Right hindlimb (tissue), 1 donor: Measurements from ENCODE around the gene ADK.
A peak's percentile ranks its signal among the peaks of the same experiment; 100 is the strongest.
"Not testable (repeated sequence)": the region's sequence is repeated elsewhere in the genome, so short reads cannot be mapped to it uniquely, and the experiment has no call there.

Experiments
- DNase-seq: peaks from one replicate; pipeline ENCODE4 v3.0.0-alpha.2; 2018

ADK gene

DNA sequence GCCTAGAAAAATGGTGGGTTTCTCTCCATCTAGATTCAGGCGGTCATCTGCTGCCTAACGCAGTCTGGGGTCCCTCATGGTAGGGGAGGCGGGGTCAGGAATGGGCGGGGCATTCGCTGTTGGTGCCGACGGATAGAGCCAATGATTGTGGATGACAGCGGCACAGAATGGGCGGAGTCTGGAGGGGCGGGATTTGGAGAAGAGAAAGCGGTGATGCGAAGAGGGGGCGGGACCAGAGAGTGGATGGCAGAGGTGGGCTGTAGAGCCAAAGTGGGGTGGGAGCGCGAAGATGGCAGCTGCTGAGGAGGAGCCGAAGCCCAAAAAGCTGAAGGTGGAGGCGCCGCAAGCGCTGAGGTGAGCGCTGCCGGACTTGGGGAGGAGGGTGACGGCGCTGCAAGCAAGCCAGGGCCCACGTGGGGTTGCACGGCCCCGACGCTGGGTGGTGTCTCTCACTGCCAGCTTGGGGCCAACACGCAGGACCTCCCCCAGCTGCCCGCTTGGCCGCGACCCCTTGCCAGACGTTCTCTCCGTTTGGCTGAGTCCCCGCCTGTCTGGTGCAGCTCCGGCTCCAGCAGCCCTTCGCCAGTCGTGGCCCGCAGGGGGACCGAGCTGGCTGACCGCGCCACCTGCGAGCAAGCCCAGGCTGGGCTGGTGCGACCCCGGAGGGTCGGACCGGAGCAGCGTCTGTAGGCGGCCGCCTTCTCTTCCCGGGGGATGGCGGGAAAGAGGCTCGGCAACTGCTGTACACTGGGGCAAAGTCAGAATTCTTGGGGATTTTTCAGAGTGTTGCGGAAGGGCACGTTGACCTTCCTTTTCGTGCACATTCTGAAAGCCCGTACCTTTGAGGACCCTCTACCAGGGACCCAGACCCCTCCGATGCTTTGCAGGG lies at the start of gene ADK:
ADK (plus strand) TSS at position 232 of the 889 bp plus-strand sequence; CDS start at position 290, 58 bp downstream.
- peak; percentile 99 for DNase-seq

DNA sequence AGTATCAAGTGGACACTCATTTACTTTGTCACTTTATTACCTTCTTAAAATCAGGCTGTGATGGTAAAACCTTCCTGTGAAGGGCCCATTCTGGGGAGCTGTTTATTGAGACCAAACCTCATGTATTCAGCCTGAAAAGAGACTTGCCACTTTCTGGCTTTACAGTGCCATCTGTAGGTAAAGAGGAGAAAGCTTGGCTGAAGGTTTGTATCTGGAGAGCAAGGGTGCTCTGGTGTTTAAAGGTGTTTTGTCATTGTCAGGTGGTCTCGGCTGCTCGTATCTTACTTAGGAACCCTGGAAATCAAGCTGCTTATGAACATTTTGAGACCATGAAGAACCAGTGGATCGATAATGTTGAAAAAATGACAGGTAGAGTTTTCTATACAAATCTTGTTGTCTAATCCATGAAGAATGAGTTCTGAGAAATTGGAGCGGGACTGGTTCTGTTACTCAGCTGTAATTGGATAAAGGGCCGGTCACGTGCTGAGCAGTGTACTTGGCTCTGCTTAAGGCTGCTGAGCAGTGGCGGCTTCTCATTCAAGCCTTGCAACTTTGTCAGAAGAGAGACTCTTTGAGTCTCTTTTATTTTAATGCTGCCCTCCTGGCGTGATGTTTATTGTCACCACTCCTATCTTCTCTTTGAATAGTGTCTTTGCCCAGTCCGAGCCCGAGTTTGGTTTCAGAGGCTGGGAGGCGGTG lies 47.3 kb upstream of the ADK start:
- no peak for DNase-seq

DNA sequence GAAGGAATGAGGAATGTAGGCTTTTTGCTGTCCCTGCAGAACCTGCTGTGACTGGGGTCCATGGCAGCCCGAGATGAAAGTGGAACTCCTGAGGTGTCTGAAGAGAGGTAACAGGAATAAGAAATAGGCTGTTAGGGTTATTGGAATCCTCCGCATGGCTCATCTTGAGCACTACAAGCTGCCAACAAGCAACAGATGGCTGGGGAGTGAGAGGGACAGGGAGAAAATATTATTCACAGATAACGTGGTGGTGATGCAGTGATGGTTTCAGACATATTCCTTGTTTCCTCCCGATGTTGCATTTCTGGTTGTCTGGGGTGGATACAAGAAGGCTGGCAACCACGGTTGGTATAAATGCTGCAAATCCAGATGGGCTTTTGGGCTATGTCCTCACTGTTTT lies 46.5 kb upstream of the ADK start:
- DNase-seq: no peak

DNA sequence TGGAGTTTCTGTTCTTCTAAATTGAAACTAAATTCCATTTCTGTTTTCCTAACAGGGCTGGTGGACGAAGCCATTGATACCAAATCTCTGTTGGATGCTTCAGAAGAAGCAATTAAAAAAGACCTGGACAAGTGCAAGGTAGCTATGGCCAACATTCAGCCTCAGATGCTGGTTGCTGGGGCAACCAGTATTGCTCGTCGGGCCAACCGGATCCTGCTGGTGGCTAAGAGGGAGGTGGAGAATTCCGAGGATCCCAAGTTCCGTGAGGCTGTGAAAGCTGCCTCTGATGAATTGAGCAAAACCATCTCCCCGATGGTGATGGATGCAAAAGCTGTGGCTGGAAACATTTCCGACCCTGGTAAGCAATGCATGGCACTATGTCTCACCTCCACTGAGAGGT lies 46.0 kb upstream of the ADK start:
- DNase-seq: no peak

DNA sequence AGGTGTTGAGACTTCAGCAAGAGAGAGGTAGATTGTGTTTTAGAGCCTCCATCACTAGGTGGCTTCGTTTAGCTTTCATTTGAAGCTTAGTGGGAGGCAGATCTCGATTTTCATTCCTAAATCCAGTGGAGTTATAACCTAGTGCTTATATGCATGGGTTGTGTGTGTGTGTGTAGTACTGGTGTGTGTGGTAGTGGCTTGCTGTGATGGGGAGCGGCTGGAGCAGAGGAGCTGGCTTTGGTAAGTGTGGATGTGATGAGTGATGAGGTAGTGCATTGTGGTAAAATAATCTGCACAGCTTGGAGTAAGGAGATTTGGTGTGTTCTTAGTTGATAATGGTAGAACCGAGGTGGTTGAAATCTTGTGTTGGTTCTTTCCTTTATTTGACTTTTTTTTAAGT lies 43.6 kb upstream of the ADK start:
- no peak for DNase-seq

DNA sequence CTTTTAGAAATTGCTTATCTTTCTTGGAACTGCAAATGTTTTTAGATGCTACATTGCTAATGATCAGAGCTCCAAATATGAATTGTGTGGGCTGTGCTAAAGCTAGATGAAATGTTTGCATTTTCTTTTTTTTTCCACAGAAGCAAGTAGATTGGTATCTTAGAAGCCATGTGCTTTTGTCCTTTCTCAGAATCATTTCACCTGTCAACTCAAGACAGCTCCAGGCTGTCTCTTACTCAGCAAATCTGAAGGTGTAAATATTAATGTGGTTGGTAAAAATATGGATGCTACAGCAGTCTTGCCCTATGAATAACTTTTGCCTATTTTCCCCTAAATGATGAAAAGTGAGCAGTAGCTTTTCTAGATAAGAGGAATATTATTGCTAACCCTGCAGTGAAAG lies 41.6 kb upstream of the ADK start:
- no peak for DNase-seq

DNA sequence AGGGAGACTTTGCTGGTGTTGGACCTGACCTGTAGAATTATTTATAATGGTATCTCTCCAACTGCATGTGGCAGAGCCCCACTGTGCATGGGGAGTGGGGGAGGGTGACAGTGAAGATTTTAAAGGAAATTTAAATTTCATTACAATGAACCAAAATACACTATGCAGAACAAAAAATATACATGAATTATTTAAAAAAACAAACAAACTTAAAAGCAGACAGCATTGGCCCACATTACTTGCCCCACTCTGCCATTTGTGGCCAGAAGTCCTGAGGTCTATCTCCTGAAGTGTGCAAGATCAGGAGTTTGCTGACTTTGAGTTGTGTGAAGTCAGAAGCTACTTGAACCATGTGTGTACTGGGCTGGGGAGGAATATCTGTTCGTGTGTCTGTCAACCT lies 40.9 kb upstream of the ADK start:
- no peak for DNase-seq

DNA sequence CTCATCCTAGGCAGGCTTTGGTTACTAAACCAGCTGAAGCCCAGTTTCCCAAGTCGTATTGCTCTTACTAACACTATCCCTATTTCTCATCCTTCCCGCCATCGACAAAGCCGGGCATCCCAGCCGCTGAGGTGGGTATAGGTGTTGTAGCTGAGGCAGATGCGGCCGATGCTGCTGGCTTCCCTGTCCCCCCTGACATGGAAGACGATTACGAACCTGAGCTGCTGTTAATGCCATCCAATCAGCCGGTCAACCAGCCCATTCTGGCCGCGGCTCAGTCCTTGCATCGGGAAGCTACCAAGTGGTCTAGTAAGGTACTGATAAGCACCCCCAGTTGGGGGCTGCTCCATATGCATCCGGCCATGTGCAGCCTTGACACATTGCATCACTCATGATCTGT lies 39.2 kb upstream of the ADK start:
- no peak for DNase-seq

DNA sequence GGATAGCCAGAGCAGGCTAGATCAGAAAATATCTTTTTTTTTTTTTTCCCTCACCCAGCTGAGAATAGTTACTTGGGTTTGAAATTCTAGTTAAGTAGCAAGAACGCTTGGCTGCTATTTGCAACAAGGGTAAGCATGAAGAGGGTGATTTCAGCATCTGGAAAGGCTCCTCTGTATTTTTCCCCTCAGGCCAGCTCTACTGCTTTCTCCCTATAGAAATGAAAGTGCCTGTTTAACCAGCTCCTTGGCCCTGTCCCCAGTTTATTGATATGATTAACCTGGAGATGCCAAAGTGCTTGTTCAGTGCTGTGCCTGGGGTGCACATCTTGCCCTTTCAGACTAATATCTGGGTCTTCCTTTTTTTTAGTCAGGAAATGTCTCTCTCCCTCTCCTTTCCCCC lies 37.5 kb upstream of the ADK start:
- no peak for DNase-seq

DNA sequence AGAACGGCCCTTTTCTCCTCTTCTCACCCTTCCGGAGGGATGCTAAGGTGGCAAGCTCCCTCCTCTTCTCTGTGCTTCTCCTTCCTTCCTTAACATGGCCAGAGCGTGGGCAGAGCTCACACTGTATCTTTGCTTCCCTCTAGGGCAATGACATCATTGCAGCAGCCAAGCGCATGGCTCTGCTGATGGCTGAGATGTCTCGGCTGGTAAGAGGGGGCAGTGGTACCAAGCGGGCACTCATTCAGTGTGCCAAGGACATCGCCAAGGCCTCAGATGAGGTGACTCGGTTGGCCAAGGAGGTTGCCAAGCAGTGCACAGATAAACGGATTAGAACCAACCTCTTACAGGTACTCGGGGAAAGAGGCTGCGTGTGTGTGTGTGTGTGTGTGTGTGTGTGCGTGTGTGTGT lies 37.0 kb upstream of the ADK start:
- DNase-seq: no peak

DNA sequence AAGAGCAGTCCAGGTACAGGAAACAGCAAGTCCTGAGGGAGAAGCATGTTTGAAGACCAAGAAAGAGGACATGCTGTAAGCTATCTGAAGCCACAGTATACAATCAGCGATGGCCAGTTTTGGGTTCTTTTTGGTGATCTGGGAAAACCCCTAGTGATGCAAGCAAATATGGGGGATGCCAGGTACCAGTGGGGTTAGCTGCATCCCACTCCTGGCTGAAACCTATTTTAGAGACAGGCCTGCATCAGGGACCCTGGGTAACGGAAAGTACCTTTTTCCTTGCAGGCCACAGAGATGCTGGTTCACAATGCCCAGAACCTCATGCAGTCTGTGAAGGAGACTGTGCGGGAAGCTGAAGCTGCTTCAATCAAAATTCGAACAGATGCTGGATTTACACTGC lies 33.3 kb upstream of the ADK start:
- DNase-seq: no peak

DNA sequence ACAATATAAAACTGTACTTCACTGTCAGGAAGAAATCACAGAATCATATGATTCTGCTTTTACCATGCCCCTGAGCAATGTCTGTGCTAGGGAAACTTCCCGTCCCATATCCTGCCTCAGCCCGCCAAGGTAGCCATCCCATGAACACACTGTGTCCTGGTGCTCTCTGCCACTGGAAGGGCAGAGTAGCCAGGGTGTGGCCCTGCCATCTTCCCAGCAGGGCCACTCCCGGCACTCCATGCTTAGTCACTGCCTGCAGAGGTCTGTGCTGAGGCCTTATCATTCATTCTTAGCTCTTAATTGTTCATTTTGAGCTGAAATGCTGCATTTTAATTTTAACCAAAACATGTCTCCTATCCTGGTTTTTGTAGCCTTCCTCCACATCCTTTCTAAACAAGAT lies 32.2 kb upstream of the ADK start:
- DNase-seq: no peak

DNA sequence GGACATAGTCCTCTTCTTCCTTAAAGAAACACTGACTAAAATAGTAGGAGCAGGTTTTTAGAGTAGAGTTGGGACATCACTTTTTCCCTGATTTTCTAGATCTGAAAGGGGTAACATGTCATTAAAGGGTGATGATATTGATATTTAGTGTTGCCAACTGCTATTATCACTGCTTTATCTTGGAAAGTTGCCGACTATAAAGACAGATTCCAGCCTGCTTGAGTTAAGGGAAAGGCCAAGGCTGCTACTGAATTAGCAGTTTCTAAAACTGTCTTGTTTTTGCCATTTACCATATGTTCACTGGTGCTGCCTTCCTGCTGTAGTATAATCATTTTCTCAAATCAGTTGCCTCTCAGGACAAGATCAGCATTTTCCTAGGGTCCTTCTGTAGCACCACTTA lies 30.1 kb upstream of the ADK start:
- no peak for DNase-seq

DNA sequence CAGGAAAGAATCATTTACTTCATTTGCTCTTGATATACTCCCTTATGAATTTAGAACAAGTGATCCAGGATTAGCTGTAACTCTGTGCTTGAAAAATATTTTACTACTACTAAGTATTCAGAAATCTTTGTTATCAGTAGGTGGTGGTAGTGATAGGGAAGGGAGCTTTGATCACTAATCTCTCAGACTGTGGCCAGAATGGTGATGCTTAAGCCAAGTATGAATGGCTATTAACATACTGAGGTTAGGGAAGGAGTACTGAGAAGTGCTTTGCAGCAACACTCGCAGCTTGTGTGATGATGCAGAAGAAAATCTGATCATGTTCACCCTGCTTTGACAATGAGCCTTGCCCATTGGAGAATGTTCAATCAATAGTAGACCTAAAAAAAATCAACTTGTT lies 29.7 kb upstream of the ADK start:
- DNase-seq: no peak

DNA sequence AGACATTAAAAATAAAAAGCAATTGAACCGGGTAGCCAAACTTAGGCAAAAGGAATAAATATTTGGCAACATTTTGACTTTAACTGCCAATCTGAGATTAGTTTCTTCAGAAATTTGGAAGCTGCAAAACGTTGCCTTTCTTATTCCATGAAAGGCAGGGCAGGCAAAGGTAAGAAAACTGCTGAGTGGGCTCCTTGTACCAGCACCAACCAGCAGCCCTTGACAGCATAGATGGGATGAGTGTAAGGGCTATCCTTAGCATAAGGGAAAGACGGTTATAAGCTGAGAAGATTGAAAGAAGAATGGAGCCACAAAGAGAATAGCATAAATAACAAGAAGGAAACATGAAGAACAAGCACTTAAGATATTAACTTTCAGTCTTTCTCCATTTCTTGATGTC lies 29.0 kb upstream of the ADK start:
- DNase-seq: no peak

DNA sequence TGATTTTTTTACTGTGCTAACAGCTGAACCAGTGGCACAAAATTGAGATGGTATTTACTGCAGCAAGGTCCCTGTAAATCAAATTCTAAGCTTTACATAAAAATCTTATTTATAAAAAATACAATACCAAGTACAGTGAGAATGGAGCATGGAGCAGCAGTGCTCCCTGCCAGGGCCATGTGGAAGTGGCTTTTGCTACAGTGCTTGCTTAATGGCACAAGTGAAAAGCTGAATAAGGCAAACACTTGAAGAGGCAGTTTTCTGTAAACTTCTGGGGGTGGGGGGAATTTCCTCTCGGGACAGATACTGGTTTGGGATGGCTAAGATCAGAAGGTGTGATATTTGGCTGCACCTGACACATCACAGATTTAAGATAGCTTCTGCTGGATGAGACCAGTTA lies 27.9 kb upstream of the ADK start:
- DNase-seq: no peak

DNA sequence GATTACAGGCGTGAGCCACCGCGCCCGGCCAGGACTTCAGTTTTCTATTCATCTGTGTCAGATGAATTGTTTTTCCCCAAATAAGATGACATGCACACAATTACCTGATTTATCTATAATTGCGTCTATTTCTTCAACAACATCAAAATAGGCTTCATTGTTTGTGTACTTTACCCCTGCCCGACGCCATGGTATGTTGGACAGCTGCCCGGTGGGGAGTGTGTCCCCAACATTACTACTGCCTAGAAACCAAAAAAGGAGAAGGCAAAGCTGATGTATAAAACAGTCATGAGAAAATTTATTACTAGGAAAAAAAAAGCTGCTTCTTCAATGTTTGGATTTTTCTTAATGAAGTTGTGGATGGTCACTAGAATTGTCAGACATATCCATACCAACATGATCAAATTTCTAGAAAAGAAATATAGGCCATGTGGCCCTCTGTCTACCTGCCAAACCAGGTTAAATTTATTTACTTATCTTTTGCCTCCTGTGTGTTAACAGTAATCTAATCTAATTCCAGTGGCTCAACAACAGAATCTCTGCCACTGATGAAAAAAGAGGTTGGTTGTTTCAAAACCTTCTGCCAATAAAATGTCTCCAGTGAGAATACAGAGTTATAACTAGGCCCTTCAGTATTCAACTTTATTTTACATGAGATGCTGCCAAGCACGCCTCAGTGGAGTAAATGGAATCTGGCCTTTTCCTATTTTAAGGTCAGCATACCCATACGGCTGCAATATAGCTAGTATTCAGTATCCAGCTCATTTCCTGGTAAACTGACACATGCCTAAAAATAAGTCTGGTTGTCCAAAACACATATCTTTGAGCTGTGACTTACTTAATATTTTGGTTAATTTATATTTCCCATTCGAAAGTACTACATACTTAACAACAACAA lies 16.8 kb upstream of the ADK start:
- no peak for DNase-seq

DNA sequence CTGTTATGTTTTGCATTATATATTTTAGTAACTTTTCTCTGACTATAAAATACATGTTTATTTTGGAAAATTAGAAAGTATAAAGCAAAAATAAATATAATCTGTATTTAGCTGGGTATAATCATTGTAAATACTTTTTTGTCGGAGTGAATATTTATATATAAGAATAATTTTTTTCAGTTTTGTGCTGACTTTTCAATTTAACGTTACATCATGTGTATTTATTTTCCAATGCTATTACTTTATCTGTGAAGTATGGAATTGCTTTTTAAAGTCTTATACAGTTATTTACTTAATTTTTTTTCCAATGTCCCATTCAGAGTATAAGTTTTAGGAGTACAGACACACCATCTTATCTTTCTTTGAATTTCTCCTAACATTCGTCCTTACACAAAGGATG lies 15.6 kb upstream of the ADK start:
- no peak for DNase-seq

DNA sequence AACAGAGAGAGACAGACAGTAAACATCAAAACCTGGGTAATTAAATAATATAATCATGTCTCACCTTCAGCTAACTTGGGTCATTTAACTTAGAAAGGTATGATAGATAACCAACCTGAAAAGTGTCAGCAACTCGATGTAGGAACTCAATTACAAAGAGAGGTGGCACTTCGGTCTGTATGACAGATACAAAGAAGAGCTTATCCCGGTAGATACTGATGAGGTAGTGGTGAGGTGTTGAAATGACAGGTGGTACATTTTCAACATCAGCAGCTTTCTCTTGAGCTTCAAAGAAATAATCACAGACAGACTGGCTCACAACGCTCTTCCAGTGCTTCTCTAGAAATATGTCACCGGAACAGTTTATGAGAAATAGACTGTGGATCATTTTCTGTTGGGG lies 13.0 kb upstream of the ADK start:
- DNase-seq: no peak

DNA sequence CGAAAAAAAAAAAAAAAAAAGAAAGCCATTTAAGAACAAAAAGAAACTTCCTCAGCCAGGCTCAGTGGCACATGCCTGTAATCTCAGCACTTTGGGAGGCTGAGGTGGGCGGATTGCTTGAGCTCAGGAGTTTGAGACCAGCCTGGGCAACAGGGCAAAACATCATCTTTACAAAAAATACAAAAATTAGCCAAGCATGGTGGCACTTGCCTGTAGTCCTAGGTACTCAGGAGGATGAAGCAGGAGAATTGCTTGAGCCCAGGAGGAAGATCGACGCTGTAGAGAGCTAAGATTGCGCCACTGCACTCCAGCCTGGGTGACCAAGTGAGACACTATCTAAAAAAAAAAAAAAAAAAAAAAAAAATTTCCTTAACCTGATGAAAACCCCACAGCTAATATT lies 12.4 kb upstream of the ADK start:
- DNase-seq: not testable (repeated sequence)

DNA sequence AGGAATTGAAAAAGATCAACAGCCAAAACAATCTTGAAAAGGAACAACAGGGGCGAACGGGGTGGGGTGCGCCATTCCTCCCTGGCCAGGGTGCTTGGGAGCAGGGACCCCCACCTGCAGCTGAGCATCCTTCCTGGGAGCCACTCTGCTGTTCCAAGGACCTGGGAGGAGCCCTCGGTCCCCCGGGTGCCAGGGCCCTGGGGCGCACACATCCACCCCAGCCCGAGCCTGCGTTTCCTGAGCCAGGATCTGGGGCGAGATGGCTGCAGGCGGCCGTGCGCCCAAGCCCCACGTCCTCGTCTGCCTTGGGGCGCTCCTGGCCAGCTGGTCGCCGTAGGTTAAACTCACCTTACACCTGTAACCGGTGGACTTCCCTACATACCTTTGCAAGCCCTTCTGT lies 11.0 kb upstream of the ADK start:
- DNase-seq: no peak

DNA sequence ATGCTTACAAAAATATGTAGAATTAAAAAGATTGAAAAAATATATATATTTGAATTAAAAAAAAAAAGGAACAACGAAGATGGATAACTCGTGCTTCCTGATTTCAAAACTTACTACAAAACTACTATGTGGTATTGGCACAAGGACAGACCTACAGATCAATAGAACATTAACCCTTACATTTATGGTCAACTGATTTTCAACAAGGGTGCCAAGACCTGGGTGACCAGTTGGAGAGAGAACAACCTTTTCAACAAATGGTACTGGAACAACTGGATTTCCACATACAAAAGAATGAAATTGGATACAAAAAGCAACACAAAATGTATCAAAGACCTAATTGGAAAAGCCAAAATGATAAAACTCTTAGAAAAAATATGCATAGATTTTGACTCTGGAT lies 10.5 kb upstream of the ADK start:
- no peak for DNase-seq

DNA sequence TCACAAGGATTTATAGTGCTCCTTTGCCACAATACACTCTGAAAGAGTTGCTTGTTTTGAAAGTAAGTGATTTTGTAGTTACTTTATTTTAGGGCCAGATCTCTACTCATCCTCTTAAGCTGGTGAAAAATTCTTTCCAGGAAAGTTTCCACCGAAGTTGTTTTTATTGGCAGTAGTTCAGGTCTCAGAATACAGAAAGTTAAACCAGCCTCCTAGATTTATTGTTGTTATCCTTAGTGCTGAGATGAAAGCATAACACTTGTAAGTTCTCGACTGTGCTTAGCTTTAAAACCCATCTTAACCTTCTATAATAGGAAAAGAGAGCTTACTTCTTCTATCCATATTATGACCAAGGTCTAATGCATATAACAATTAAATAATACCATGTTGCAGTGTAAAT lies 5.9 kb upstream of the ADK start:
- DNase-seq: no peak

DNA sequence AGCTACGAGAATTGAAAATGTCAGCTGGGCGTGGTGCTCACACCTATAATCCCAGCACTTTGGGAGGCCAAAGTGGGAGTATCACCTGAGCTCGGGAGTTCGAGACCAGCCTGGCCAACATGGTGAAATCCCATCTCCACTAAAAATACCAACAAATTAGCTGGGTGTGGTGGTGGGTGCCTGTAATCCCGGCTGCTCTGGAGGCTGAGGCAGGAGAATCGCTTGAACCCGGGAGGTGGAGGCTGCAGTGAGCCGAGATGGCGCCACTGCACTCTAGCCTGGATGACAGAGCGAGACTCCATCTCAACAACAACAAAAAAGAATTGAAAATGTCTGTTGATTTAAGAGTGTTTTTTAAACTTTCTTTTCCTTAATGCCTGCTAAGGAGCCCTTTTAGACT lies 4.0 kb upstream of the ADK start:
- not testable (repeated sequence) for DNase-seq
